ENCODE data around the gene AKAP7.

DNA sequence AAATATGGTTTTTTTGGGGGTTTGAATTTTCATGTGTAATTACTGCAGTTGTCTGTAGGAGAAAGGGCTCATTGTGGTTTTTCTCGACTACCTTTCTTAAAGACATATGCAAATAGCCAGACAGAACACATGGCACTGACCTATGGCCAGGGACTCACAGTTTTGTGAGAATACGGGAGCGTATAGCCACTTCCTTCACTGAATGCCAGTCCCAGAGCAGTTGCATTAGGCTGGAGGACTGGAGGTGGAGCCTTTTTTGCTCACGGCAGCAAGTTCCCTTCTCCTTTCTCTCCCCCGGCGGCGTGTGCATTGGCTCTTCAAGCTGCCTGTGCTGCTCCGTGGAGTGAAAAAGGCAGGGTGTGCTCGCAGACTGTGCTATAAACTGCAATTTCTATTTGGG lies 114.9 kb downstream of the AKAP7 start:
- no peak for TF ChIP-seq EZH2phosphoT487 (IDR thresholded peaks at IDR 0.05; ENCODE audit: low read depth, severe bottlenecking, unreplicated experiment)
- TF ChIP-seq, protein P1, sequence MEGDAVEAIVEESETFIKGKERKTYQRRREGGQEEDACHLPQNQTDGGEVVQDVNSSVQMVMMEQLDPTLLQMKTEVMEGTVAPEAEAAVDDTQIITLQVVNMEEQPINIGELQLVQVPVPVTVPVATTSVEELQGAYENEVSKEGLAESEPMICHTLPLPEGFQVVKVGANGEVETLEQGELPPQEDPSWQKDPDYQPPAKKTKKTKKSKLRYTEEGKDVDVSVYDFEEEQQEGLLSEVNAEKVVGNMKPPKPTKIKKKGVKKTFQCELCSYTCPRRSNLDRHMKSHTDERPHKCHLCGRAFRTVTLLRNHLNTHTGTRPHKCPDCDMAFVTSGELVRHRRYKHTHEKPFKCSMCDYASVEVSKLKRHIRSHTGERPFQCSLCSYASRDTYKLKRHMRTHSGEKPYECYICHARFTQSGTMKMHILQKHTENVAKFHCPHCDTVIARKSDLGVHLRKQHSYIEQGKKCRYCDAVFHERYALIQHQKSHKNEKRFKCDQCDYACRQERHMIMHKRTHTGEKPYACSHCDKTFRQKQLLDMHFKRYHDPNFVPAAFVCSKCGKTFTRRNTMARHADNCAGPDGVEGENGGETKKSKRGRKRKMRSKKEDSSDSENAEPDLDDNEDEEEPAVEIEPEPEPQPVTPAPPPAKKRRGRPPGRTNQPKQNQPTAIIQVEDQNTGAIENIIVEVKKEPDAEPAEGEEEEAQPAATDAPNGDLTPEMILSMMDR (IDR thresholded peaks at IDR 0.05; ENCODE audit: poor library complexity) = peak; percentile 8
